ENCODE results near the gene ZNF445. TPM values are rescaled to one million over a fixed set of nuclear protein-coding genes. Genes with fewer than 3 reads are reported as not detected.

Gene ZNF445
- total RNA-seq: 9.5 and 13.1 TPM in 2 replicates

GRCh38 chr3:44477312-44478030 lies at the start of gene ZNF445:
Gene ZNF445 (minus strand): TSS chr3:44477670. CDS start chr3:44455549, 22,121 bp downstream.

Other genes starting within 250 kb of the ZNF445 start
- not detected in 2 replicates for gene TOPAZ1, start 235.8 kb downstream of the ZNF445 start, total RNA-seq
- gene TCAIM, start 138.9 kb downstream of the ZNF445 start, total RNA-seq: 32.5 and 38.0 TPM in 2 replicates
- gene ZKSCAN7, start 77.5 kb upstream of the ZNF445 start, total RNA-seq: 4.2 and 8.6 TPM in 2 replicates
- gene ZNF660, start 107.3 kb upstream of the ZNF445 start, total RNA-seq: 2.2 and 4.2 TPM in 2 replicates
- 19.4 and 21.1 TPM in 2 replicates for gene ZNF197, start 147.4 kb upstream of the ZNF445 start, total RNA-seq
- 18.5 and 18.7 TPM in 2 replicates for gene ZNF35, start 171.1 kb upstream of the ZNF445 start, total RNA-seq
- 4.9 and 5.9 TPM in 2 replicates for gene ZNF502, start 235.0 kb upstream of the ZNF445 start, total RNA-seq

All from smooth muscle cell of the umbilical artery (primary cell).